ENCODE data around the gene OSER1.

Gene OSER1

GRCh38 chr20:44172572-44172950 is 38.0 kb downstream of the OSER1 start:
- DNase-seq: no peak

DNA sequence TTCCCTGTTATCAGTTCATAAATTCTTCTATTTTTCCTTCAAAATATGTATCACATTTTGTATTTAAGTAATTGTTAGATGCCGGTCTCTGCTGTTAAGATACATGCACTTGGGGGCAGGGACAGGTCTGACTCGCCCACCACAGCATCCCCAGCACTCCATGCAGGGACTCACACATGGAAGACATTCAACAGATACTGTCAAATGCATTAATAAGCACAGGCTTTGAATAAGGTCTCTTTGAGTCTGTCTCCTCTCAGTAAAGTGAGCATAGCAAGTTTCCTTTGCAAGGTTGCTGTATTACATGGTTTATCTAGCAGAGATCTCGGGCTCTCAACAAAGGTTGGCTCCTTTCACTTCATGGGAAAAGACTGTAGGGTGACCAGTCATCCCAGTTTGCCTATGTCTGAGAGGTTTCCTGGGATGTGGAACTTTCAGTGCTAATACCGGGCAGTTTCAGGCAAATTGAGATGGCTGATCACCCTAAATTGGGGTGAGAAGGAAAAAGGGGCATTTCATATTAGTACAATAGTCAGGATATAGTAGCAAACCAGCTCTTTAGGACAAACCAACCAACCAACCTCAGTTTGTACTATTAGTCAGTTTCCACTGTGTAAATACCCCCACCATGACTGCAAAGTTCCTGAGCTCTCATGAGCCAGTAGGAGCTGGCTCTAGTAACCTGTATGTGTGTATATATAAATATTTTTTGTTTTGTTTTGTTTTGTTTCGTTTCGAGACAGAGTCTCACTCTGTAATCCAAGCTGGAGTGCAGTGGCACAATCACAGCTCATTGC is 38.6 kb downstream of the OSER1 start:
- no peak for DNase-seq

GRCh38 chr20:44170816-44171410 is 39.7 kb downstream of the OSER1 start:
- DNase-seq: no peak

DNA sequence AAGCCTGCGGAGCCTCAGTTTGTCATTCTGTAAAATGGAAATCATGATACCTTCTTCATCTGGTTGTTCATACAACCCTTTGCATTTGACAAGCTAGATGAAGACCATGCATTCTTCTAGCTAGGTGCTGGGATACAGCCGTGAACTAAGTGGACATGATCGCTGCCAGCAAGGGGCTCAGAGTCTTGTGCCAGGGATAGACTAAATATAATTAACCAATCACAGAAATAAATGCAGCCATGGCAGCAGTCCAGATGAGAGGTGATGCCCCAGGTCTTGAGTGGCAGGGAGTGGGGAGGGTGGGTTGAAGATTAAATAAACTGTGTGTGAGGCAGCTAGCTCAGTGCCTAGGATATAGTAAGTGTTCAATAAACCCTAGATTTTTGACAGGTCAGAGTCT is 42.8 kb downstream of the OSER1 start:
- DNase-seq: no peak

DNA sequence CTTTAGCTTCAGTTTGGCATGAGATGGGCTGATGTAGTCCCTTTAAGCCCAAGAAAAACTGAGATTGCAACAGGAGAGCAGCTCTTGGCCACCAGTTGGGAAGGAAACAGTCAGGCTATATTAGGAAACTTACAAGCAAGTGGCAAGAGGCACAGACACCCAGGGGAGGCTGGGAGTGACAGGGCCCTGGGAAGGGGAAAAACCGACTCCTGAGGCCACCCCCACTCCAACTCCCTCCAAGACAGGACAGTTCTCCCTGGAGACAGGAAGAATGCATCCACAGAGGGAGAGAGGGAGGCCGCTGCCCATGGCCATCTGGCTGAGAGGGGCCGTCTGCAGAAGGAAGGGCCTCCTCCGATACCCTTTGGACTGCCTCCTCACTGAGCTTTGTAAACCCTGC is 44.1 kb downstream of the OSER1 start:
- DNase-seq: no peak

GRCh38 chr20:44166008-44166407 is 44.6 kb downstream of the OSER1 start:
- DNase-seq: no peak

DNA sequence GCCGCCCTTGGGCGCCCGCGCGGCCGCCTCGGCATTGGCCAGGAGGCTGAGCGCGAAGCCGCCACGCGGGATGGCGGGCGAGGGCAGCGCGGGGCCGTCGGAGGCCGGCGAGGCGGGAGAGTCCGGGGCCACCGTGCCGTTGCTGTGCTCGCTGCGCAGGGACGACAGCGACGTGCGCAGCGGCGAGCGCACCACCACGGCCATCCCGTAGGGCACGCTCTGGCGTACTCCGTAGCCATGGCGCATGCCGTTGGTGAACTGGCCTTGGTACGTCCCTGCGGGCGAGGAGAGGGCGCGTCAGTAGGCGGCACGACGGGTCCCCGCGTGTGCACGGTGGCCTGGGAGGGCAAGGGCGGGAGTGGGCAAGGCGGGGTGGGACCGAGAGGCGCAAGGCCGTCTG is 50.4 kb downstream of the OSER1 start:
- no peak for DNase-seq

- DNase-seq: no peak
Observed at GRCh38 chr20:44159711-44160110, 50.9 kb downstream of the OSER1 start.

DNA sequence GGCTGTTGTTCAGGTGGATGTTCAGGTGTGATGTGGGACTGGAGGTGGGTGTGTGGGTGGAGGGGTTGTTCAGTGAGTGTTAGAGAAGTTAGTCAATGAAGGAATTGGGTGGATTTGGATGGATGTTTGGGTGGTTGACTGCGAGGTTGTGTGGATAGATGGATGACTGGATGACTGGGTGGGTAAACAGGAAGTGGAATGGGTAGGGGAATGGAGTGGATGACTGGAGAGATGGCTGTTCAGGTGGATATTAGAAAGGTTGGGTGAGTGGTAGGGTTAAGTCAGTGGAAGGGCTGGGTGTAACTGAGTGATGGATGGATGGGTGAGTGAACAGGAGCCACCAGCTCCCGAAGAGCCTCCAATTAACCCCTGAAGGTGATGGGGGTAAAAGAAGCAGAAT is 51.4 kb downstream of the OSER1 start:
- no peak for DNase-seq

DNA sequence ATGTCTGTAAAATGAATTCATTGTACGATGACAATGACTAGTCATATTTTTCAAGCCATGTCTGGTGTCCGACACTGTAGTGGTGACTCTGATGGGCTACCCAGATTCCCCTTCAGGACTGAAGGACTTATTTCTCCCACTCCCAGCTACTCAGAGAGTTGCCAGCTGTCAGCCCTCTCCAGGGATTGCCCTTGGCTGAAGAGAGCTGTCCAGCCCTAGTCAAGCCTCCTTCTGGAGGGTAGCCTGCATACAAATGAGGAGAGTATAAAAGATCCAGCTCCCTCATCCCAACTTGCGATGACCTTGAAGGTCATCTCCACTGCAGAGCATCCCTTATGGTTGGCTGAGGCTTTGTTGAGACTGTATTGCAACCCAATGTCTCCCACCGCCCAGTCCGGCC is 53.5 kb downstream of the OSER1 start:
- no peak for DNase-seq

- no peak for DNase-seq
Observed at GRCh38 chr20:44154521-44155001, 56.0 kb downstream of the OSER1 start.

DNA sequence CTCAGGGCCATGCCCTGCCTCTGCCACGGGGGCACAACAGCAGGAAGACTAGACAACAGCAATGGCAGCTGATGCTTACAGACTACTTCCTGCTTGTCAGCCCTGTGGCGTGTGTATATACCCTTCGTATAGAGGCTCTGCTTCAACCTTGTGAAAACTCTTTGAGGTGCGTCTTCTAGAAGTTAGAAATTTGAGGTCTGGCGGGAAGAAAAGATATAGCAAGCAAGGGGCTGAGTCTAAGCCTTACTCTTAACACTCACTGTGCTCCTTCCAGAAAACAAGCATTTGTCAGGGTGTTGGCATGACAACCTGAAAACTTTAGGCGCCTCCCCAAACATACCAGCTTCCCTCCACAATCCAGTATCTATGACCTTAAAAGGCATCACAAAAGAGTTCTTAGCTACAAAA is 56.9 kb downstream of the OSER1 start:
- no peak for DNase-seq

- no peak for DNase-seq
Observed at GRCh38 chr20:44151621-44152416, 58.8 kb downstream of the OSER1 start.

DNA sequence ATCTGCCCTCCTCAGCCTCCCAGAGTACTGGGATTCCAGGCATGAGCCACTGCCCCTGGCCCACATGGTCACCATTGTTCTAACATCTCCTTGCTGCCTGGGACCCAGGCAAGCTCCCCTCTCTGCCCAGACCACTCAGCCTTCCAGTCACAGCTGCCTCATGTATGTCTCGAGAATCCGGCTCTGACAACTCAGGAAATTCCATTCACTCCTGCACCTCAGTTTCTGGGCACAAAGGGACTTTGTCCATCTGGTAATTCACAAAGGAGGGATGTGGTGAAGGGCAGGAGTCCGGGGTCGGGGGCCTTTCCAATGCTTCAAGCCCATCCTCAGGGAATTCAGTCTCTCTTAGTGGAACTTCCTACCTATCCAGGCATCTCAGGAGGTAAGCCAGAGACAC is 64.3 kb downstream of the OSER1 start:
- no peak for DNase-seq
